Psoas muscle (tissue), 8 donors: ENCODE measurements around the gene ZMIZ1. TPM values are rescaled to one million over a fixed set of nuclear protein-coding genes. Genes with fewer than 3 reads are reported as not detected.

ENCODE experiments used
- ATAC-seq, 4 donors: fragments of 200-7000 bp; cut with Tn5 transposase; one replicate each; pipeline ENCODE4 v1.9.1; 2020; ENCODE audit warnings: moderate library complexity in 3 of 4, mild to moderate bottlenecking in 2 of 4
- DNase-seq, 2 donors: peaks; one replicate each; pipeline ENCODE4 v3.0.0-alpha.2; 2020
- H3K27ac ChIP-seq: fragments of 200-600 bp; one replicate; pipeline ENCODE4 v1.8.0; 2022
- H3K27me3 ChIP-seq, 3 donors: fragments of 200-600 bp in 1 of 3; one replicate each; pipeline versions ENCODE4 v1.6.1 to v1.8.0; 2013 to 2022; ENCODE audit warnings: low read length in 2 of 3, mild to moderate bottlenecking in 2 of 3, moderate library complexity in 1 of 3; ENCODE audit not compliant: insufficient read depth in 3 of 3
- H3K36me3 ChIP-seq, 2 donors: fragments of 200-600 bp in 1 of 2; one replicate each; pipeline versions ENCODE4 v1.6.1 to v1.8.0; 2013 to 2022; ENCODE audit warnings: low read depth in 1 of 2, mild to moderate bottlenecking in 1 of 2, moderate library complexity in 1 of 2; ENCODE audit not compliant: insufficient read depth in 1 of 2
- H3K4me1 ChIP-seq: fragments of 200-600 bp; one replicate; pipeline ENCODE4 v1.8.0; 2022
- H3K4me3 ChIP-seq: fragments of 200-600 bp; one replicate; pipeline ENCODE4 v1.8.0; 2022; ENCODE audit warnings: mild to moderate bottlenecking
- H3K9me3 ChIP-seq: fragments of 200-600 bp; one replicate; pipeline ENCODE4 v1.8.0; 2022
- CTCF ChIP-seq: fragments of 200-600 bp; IDR thresholded peaks from one replicate; pipeline ENCODE4 v1.8.0; 2022; ENCODE audit warnings: antibody characterized with exemption
- WGBS, 3 donors: extraction: QIAGEN DNeasy Blood & Tissue Kit; methylation state at CpG; one replicate each; pipeline versions ENCODE4 v1.1.6 to v1.1.7; 2013; 5-methylcytosine and 5-hydroxymethylcytosine counted together
- intact Hi-C, 2 donors: fragments of 100-400 bp; cut with DNase I; formaldehyde crosslinking; loops; one replicate each; pipeline versions ENCODE4 v1.11.0 to v1.14.2; 2022
- polyA plus RNA-seq, 3 donors: library from polyadenylated mRNA; stranded (reverse); fragments of 200-250 nt; gene quantifications; one replicate each; pipeline ENCODE4 v1.2.3, GENCODE V29; 2013
- total RNA-seq, 4 donors: library from RNA; stranded (reverse); fragmentation: NEBNext Ultra II Directional in 2 of 4; extraction: Animal tissue kit (Norgen Biotek cat#: 25700) in 2 of 4; gene quantifications; one replicate each; pipeline versions ENCODE4 v1.2.1 to v1.2.4, GENCODE V29; 2021 to 2023
- donor health status: healthy with polysubstance abuse.
- donor health status: DM: no; HTN: no; CAD: no; lungs with moderate emphysema.
- donor health status: Bipolar disorder and iron deficiency.
- donor health status: healthy.
- donor health status: DM: yes; HTN: yes; CAD: no.
- donor health status: DM: no; HTN: no; CAD: no.
- donor health status: DM: no; HTN: no; CAD: no.
- donor health status: DM: yes; HTN: yes; CAD: no.

Gene ZMIZ1
- total and polyA plus RNA-seq, 7 donors, result 10.4 to 37.6 (median 30.0) TPM

GRCh38 chr10:79241990-79242619 is 173.3 kb downstream of the ZMIZ1 start:
- Histone ChIP-seq H3K4me3 (peak overlapping the region; percentile 67), H3K4me1 (peaks cover 64% of the 10 kb centered on the region), H3K9me3 (no peaks in the 10 kb centered on the region), H3K27me3 (no peaks in the 10 kb centered on the region), H3K36me3 (no peaks in the 10 kb centered on the region), H3K27ac (peak overlapping the region; percentile 63)
- intact Hi-C loops, result loop anchor here in 1 of 2 donors (2.0 kb wide), 1 partner anchor 21 kb away; no protein-coding TSS in a partner anchor
- ATAC-seq (peak; percentile 48 to 64 (median 54)), DNase-seq (peak; percentile 75 to 83)
- no peak for TF ChIP-seq CTCF
- 8 to 14% (median 9%) methylated on average over 12 to 35 of the region's 36 CpGs for WGBS, 3 donors

GRCh38 chr10:79242620-79243152 is 173.9 kb downstream of the ZMIZ1 start:
- TF ChIP-seq CTCF, result no peak
- Histone ChIP-seq H3K9me3 (no peaks in the 10 kb centered on the region), H3K4me1 (peaks cover 65% of the 10 kb centered on the region), H3K27me3 (no peaks in the 10 kb centered on the region), H3K4me3 (peak overlapping the region; percentile 67), H3K36me3 (no peaks in the 10 kb centered on the region), H3K27ac (peak overlapping the region; percentile 63)
- DNase-seq (peak; percentile 71 to 80), ATAC-seq (peak; percentile 50 to 68 (median 62))
- intact Hi-C loops, result loop anchor here in 1 of 2 donors (2.0 kb wide), 1 partner anchor 22 kb away; no protein-coding TSS in a partner anchor
- 1% methylated on average over 29 to 58 of the region's 60 CpGs for whole genome bisulfite sequencing, 3 donors

GRCh38 chr10:79243181-79244067 is 174.7 kb downstream of the ZMIZ1 start:
- no peak for TF ChIP-seq CTCF
- Histone ChIP-seq H3K9me3 (no peaks in the 10 kb centered on the region), H3K27ac (peak overlapping the region; percentile 63), H3K27me3 (no peaks in the 10 kb centered on the region), H3K4me1 (peaks cover 70% of the 10 kb centered on the region), H3K4me3 (peak overlapping the region; percentile 67), H3K36me3 (no peaks in the 10 kb centered on the region)
- peak in 1 of 2 donors; percentile 67 for DNase-seq
- intact Hi-C loops, result loop anchor here in 1 of 2 donors (2.0 kb wide), 1 partner anchor 23 kb away; no protein-coding TSS in a partner anchor
- ATAC-seq, result peak; percentile 19 to 35 (median 28)
- WGBS, 3 donors, result 6 to 12% (median 10%) methylated on average over 61 to 120 of the region's 120 CpGs

GRCh38 chr10:79244068-79244442 is 175.3 kb downstream of the ZMIZ1 start:
- TF ChIP-seq CTCF, result no peak
- Histone ChIP-seq H3K27ac (peak overlapping the region; percentile 63), H3K27me3 (no peaks in the 10 kb centered on the region), H3K9me3 (no peaks in the 10 kb centered on the region), H3K4me1 (peaks cover 76% of the 10 kb centered on the region), H3K4me3 (peak overlapping the region; percentile 67), H3K36me3 (no peaks in the 10 kb centered on the region)
- DNase-seq (no peak), ATAC-seq (no peak)
- intact Hi-C loops, result no loop called here
- 71 to 74% (median 73%) methylated on average over 10 of the region's 10 CpGs for WGBS, 3 donors
